H9 (cell line): ENCODE results near the gene ORAI1. TPM values are rescaled to one million over a fixed set of nuclear protein-coding genes. Genes with fewer than 3 reads are reported as not detected.
"Not testable (repeated sequence)": the region's sequence is repeated elsewhere in the genome, so short reads cannot be mapped to it uniquely, and the experiment has no call there.

Experiments used
- DNase-seq: peaks from one replicate; pipeline ENCODE4 v3.0.0-alpha.2; 2017
- H2AFZ ChIP-seq: one replicate; pipeline ENCODE4 v1.6.1; 2013; ENCODE audit warnings: mild to moderate bottlenecking, low read length, control low read depth, moderate library complexity
- H2AK5ac ChIP-seq: 2 replicates; pipeline ENCODE4 v1.6.1; 2013; ENCODE audit warnings: low read length, control low read depth, mixed read lengths; ENCODE audit not compliant: insufficient read length
- H2BK120ac ChIP-seq: one replicate; pipeline ENCODE4 v1.6.1; 2013; ENCODE audit warnings: low read depth, mild to moderate bottlenecking, low read length, control low read depth, inconsistent platforms; ENCODE audit not compliant: poor library complexity, severe bottlenecking
- H2BK12ac ChIP-seq: 2 replicates; pipeline ENCODE4 v1.6.1; 2013; ENCODE audit warnings: low read length, control low read depth, mixed read lengths, low read depth; ENCODE audit not compliant: insufficient read length
- H2BK15ac ChIP-seq: 2 replicates; pipeline ENCODE4 v1.6.1; 2013; ENCODE audit warnings: low read depth, low read length, control low read depth
- H2BK20ac ChIP-seq: one replicate; pipeline ENCODE4 v1.6.1; 2013; ENCODE audit warnings: low read depth, mild to moderate bottlenecking, low read length, control low read depth, inconsistent platforms; ENCODE audit not compliant: poor library complexity, severe bottlenecking
- H2BK5ac ChIP-seq: 2 replicates; pipeline ENCODE4 v1.6.1; 2013; ENCODE audit warnings: low read length, control low read depth, mixed read lengths; ENCODE audit not compliant: insufficient read length
- H3K14ac ChIP-seq: 2 replicates; pipeline ENCODE4 v1.6.1; 2013; ENCODE audit warnings: low read length, control low read depth; ENCODE audit not compliant: insufficient read depth
- H3K18ac ChIP-seq: 2 replicates; pipeline ENCODE4 v1.6.1; 2013; ENCODE audit warnings: low read depth, mild to moderate bottlenecking, mixed read lengths, low read length, control low read depth; ENCODE audit not compliant: insufficient read length
- H3K23ac ChIP-seq: 2 replicates; pipeline ENCODE4 v1.6.1; 2013; ENCODE audit warnings: low read length, control low read depth, mixed read lengths, low read depth; ENCODE audit not compliant: insufficient read length
- H3K23me2 ChIP-seq: 2 replicates; pipeline ENCODE4 v1.6.1; 2013; ENCODE audit warnings: low read depth, mild to moderate bottlenecking, mixed read lengths, low read length, control low read depth; ENCODE audit not compliant: insufficient read length, poor library complexity, severe bottlenecking
- H3K27ac ChIP-seq: 2 replicates; pipeline ENCODE4 v1.5.1; 2013; ENCODE audit warnings: low read length, control low read depth, mixed read lengths, low read depth; ENCODE audit not compliant: insufficient read length
- H3K27me3 ChIP-seq: 2 replicates; pipeline ENCODE4 v1.6.1; 2013; ENCODE audit warnings: low read length, control low read depth, inconsistent platforms; ENCODE audit not compliant: insufficient read depth
- H3K4ac ChIP-seq: 2 replicates; pipeline ENCODE4 v1.6.1; 2013; ENCODE audit warnings: low read depth, mild to moderate bottlenecking, control low read depth, inconsistent platforms, low read length, moderate library complexity
- H3K4me1 ChIP-seq: 2 replicates; pipeline ENCODE4 v1.6.1; 2013; ENCODE audit warnings: low read length, control low read depth, inconsistent platforms; ENCODE audit not compliant: insufficient read depth
- H3K4me2 ChIP-seq: 2 replicates; pipeline ENCODE4 v1.6.1; 2013; ENCODE audit warnings: low read length, control low read depth, mixed read lengths; ENCODE audit not compliant: insufficient read length, insufficient read depth
- H3K56ac ChIP-seq: 2 replicates; pipeline ENCODE4 v1.6.1; 2013; ENCODE audit warnings: low read depth, mild to moderate bottlenecking, mixed read lengths, low read length, control low read depth; ENCODE audit not compliant: insufficient read length
- H3K79me1 ChIP-seq: 2 replicates; pipeline ENCODE4 v1.6.1; 2013; ENCODE audit warnings: low read depth, mild to moderate bottlenecking, moderate library complexity, low read length, control low read depth, inconsistent platforms; ENCODE audit not compliant: insufficient read depth, poor library complexity, severe bottlenecking
- H3K79me2 ChIP-seq: 2 replicates; pipeline ENCODE4 v1.6.1; 2013; ENCODE audit warnings: low read length, control low read depth, inconsistent platforms; ENCODE audit not compliant: insufficient read depth
- H3K9ac ChIP-seq: 2 replicates; pipeline ENCODE4 v1.6.1; 2013; ENCODE audit warnings: low read length, control low read depth, mixed read lengths; ENCODE audit not compliant: insufficient read length; ENCODE audit errors: extremely low read depth
- H3K9me3 ChIP-seq: one replicate; pipeline ENCODE4 v1.6.1; 2013; ENCODE audit warnings: low read depth, low read length, inconsistent platforms; ENCODE audit not compliant: control insufficient read depth
- H3T11ph ChIP-seq: one replicate; pipeline ENCODE4 v1.6.1; 2013; ENCODE audit warnings: mild to moderate bottlenecking, low read length, control low read depth, inconsistent platforms
- H4K20me1 ChIP-seq: one replicate; pipeline ENCODE4 v1.6.1; 2013; ENCODE audit not compliant: control insufficient read depth, insufficient read length, insufficient read depth
- H4K5ac ChIP-seq: 2 replicates; pipeline ENCODE4 v1.6.1; 2013; ENCODE audit warnings: low read depth, mild to moderate bottlenecking, mixed read lengths, low read length, control low read depth; ENCODE audit not compliant: insufficient read length
- H4K8ac ChIP-seq: replicated peaks from 2 replicates; pipeline ENCODE4 v1.6.1; 2013; ENCODE audit warnings: low read length, control low read depth, mixed read lengths, low read depth; ENCODE audit not compliant: insufficient read length
- H4K91ac ChIP-seq: 2 replicates; pipeline ENCODE4 v1.6.1; 2013; ENCODE audit warnings: low read depth, mild to moderate bottlenecking, moderate library complexity, mixed read lengths, low read length, control low read depth; ENCODE audit not compliant: insufficient read length
- H3K27ac Mint-ChIP-seq, 3 experiments: 2 replicates in 2 of 3; 3 replicates in 1 of 3; pipeline ENCODE4 v1.8.0; 2020 to 2021; ENCODE audit warnings: mixed read lengths in 3 of 3, mild to moderate bottlenecking in 1 of 3, moderate library complexity in 1 of 3
- H3K27me3 Mint-ChIP-seq: 2 replicates; pipeline ENCODE4 v1.8.0; 2021; ENCODE audit warnings: low read depth, mild to moderate bottlenecking, moderate library complexity, mixed read lengths
- H3K36me3 Mint-ChIP-seq, 3 experiments: 2 replicates in 2 of 3; 3 replicates in 1 of 3; pipeline ENCODE4 v1.8.0; 2020 to 2021; ENCODE audit warnings: low read depth in 3 of 3, mixed read lengths in 3 of 3; ENCODE audit not compliant: insufficient read depth in 1 of 3
- H3K4me1 Mint-ChIP-seq, 2 experiments: 2 replicates each; pipeline ENCODE4 v1.8.0; 2020; ENCODE audit warnings: mixed read lengths in 2 of 2
- H3K4me3 Mint-ChIP-seq, 2 experiments: 2 replicates in 1 of 2; 3 replicates in 1 of 2; pipeline ENCODE4 v1.8.0; 2020 to 2021; ENCODE audit warnings: mild to moderate bottlenecking in 2 of 2, mixed read lengths in 2 of 2, moderate library complexity in 1 of 2
- H3K9me3 Mint-ChIP-seq, 2 experiments: 2 replicates in 1 of 2; 3 replicates in 1 of 2; pipeline ENCODE4 v1.8.0; 2020; ENCODE audit warnings: mild to moderate bottlenecking in 2 of 2, mixed read lengths in 2 of 2, moderate library complexity in 1 of 2
- WGBS: extraction: QIAGEN DNeasy Blood & Tissue Kit; methylation state at CpG from one replicate; pipeline ENCODE4 v1.1.7; 2013; ENCODE audit warnings: missing lambda C conversion rate, low lambda C conversion rate, mixed read lengths; ENCODE audit not compliant: insufficient read length; ENCODE audit errors: extremely low coverage; 5-methylcytosine and 5-hydroxymethylcytosine counted together
- total RNA-seq: library from RNA; stranded (reverse); gene quantifications from 2 replicates; pipeline ENCODE4 v1.2.1, GENCODE V29; 2021

The ORAI1 gene
- total RNA-seq, 1 experiment from 2014 or later: 24.7 TPM

DNA sequence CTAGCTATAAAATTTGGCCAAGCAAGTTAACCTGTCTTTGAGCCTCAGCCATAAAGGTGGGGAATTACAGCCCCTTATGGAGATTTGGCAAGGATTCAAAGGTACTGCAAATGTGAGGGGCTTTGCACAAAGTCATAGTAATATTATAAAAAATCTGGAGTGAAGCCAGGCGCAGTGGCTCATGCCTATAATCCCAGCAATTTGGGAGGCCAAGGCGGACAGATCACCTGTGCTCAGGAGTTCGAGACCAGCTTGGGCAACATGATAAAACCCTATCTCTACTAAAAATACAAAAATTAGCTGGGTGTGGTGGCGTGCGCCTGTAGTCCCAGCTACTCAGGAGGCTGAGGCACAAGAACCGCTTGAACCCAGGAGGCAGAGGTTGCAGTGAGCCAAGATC, 41.4 kb upstream of the ORAI1 start:
- not testable (repeated sequence) for H2AFZ ChIP-seq, H3K4ac ChIP-seq, H3K27ac Mint-ChIP-seq, H3K79me2 ChIP-seq, H3K4me1 ChIP-seq, H2BK15ac ChIP-seq, H2BK120ac ChIP-seq, H3K27me3 ChIP-seq, H3K14ac ChIP-seq, H3K36me3 Mint-ChIP-seq, H3K56ac ChIP-seq, H3K9me3 Mint-ChIP-seq, H3K9me3 ChIP-seq, H3T11ph ChIP-seq, H4K8ac ChIP-seq, H3K23ac ChIP-seq, H2BK5ac ChIP-seq, H2BK20ac ChIP-seq, H3K4me3 Mint-ChIP-seq, H3K18ac ChIP-seq, H4K20me1 ChIP-seq, H3K79me1 ChIP-seq, H3K27me3 Mint-ChIP-seq, H3K9ac ChIP-seq, H2BK12ac ChIP-seq, H4K91ac ChIP-seq, H4K5ac ChIP-seq, DNase-seq, H3K27ac ChIP-seq, H3K4me2 ChIP-seq, H2AK5ac ChIP-seq
- H3K4me1 Mint-ChIP-seq: peaks cover 34% of the 10 kb centered on the region in 2 experiments
- WGBS: no CpG with 5 or more reads among the region's 6 CpGs
- H3K23me2 ChIP-seq: peaks cover 20% of the 10 kb centered on the region
